Smooth muscle cell (in vitro differentiated cells): ENCODE measurements around the gene TIMM10. TPM values are rescaled to one million over a fixed set of nuclear protein-coding genes. Genes with fewer than 3 reads are reported as not detected.

Experiments used
- DNase-seq: peaks from one replicate; lab custom pipeline; 2025; ENCODE audit not compliant: unreplicated experiment; lab: John Stamatoyannopoulos, UW
- H2AFZ ChIP-seq: fragments of 200-600 bp; sonication (generic); 2 replicates; pipeline ENCODE4 v1.6.0; 2016; ENCODE audit warnings: antibody characterized with exemption, low read depth, mild to moderate bottlenecking
- H3F3A ChIP-seq: fragments of 200-600 bp; sonication (generic); 2 replicates; pipeline ENCODE4 v1.6.0; 2017; ENCODE audit warnings: antibody characterized with exemption, low read depth
- H3K27ac ChIP-seq: fragments of 200-600 bp; sonication (generic); 2 replicates; pipeline ENCODE4 v1.5.1; 2016; ENCODE audit warnings: low read depth, mild to moderate bottlenecking
- H3K27me3 ChIP-seq: fragments of 200-600 bp; sonication (generic); 2 replicates; pipeline ENCODE4 v1.6.1; 2016; ENCODE audit warnings: low read depth, mild to moderate bottlenecking
- H3K36me3 ChIP-seq: fragments of 200-600 bp; sonication (generic); 2 replicates; pipeline ENCODE4 v1.5.1; 2016; ENCODE audit warnings: low read depth
- H3K4me1 ChIP-seq: fragments of 200-600 bp; sonication (generic); 2 replicates; pipeline ENCODE4 v1.5.1; 2016; ENCODE audit warnings: low read depth
- H3K4me2 ChIP-seq: fragments of 200-600 bp; sonication (generic); 2 replicates; pipeline ENCODE4 v1.6.0; 2016; ENCODE audit warnings: mild to moderate bottlenecking
- H3K4me3 ChIP-seq: fragments of 200-600 bp; sonication (generic); 2 replicates; pipeline ENCODE4 v1.5.1; 2016; ENCODE audit warnings: mild to moderate bottlenecking
- H3K79me2 ChIP-seq: fragments of 200-600 bp; sonication (generic); 2 replicates; pipeline ENCODE4 v1.6.0; 2016; ENCODE audit warnings: low read depth, mild to moderate bottlenecking
- H3K9ac ChIP-seq: fragments of 200-600 bp; sonication (generic); 2 replicates; pipeline ENCODE4 v1.6.0; 2016; ENCODE audit warnings: low read depth
- H3K9me3 ChIP-seq: fragments of 200-600 bp; sonication (generic); replicated peaks from 2 replicates; pipeline ENCODE4 v1.5.1; 2016; ENCODE audit warnings: low read depth
- H4K20me1 ChIP-seq: fragments of 200-600 bp; sonication (generic); 2 replicates; pipeline ENCODE4 v1.6.0; 2016; ENCODE audit warnings: low read depth
- CTCF ChIP-seq: fragments of 200-600 bp; sonication (generic); IDR thresholded peaks from 2 replicates; pipeline ENCODE4 v1.5.1; 2017; ENCODE audit warnings: borderline replicate concordance, mild to moderate bottlenecking, antibody characterized with exemption; ENCODE audit not compliant: insufficient read depth, poor library complexity, severe bottlenecking
- WGBS: methylation state at CpG from one replicate; pipeline ENCODE4 v1.1.7; 2016; ENCODE audit warnings: low lambda C conversion rate; 5-methylcytosine and 5-hydroxymethylcytosine counted together
- polyA plus RNA-seq: library from polyadenylated mRNA; unstranded; fragments of >200 nt; fragmentation: Nextera tagmentation; extraction: Ambion mirVana; gene quantifications from 2 replicates; pipeline ENCODE4 v1.2.1, GENCODE V29; 2016
- total RNA-seq: library from RNA; depleted of rRNA; stranded (reverse); fragments of >200 nt; gene quantifications from 2 replicates; pipeline ENCODE4 v1.2.3, GENCODE V29; 2014

The TIMM10 gene
- total and polyA plus RNA-seq, 2 experiments from 2014 or later = 34.2 to 110 TPM

DNA sequence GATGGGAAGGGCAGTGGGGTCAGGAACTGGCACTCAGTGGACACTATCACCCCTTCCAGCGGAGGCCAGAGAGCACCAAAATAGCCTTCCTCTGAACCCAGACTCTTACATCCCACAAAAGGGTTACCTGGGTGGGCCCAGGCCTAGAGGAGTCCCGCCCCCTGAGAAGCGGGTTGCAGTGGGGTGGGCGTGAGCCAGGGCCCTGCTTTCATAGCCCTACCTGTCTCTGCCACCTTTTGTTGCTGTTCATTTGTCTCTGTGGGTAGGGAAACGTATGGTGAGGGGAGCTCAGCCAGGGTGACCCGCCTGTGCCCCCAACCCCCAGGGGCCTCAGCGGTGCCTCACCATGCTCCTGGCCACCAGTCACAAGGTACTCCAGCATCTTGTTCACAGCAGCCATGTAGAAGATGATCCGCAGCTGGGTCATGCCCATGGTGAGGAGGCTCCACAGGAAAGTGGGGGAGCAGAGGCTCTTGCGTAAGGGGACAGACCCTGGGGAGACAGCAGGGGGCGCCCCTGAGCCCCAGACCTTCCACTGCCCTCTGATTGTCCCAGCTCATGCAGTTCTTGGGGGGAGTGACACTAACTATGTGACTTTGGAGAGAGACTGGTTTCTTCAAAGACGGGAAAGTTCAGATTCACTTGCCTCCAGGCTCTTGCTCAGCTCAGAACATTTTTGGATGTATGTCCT lies 39.0 kb downstream of the TIMM10 start:
- H3F3A ChIP-seq = no peaks in the 10 kb centered on the region
- TF ChIP-seq CTCF = peak; percentile 46
- no peaks in the 10 kb centered on the region for H4K20me1 ChIP-seq
- no peak overlapping the region for H3K9ac ChIP-seq
- no peaks in the 10 kb centered on the region for H3K9me3 ChIP-seq
- H3K4me2 ChIP-seq = no peak overlapping the region
- no peaks in the 10 kb centered on the region for H3K36me3 ChIP-seq
- no peaks in the 10 kb centered on the region for H3K79me2 ChIP-seq
- no peak for DNase-seq
- H2AFZ ChIP-seq = no peak overlapping the region
- H3K4me1 ChIP-seq = no peaks in the 10 kb centered on the region
- H3K4me3 ChIP-seq = no peak overlapping the region
- no peak overlapping the region for H3K27ac ChIP-seq
- no peaks in the 10 kb centered on the region for H3K27me3 ChIP-seq
- 86% methylated on average over 11 of the region's 11 CpGs for WGBS

DNA sequence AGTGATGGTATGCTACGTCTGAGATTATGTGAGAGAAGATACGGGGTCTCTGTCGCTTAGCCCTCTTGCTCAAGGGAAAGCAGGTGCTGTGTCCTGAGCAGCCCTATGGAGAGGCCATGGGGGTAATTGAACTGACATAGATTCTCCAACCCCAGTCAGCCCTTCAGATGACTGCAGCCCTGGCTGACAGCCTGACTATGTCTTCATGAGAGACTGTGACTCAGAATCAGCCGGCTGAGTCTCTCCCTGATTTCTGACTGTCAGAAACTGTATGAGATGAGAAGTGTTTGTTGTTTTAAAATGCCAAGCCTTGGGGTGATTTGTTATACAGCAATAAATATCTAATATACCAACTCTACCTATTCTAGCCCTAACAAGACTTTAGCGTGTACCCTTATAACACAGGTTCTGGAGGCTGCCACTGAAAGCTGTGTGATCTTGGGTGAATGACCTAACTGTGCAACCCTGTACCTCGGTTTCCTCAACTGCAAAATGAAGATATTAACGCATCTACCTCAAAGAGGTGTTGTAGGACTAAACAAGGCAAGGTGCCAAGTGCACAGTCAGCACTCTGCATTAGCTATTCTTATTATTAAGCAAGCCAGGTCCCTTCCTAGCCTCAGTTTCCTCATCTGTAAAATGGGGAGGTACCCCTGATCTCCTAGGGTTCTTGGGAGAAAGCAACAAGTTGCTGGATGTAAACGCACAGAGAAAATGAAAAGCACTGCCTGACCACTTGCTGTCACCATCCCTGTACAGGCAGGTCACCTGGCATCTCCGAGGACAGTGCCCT lies 39.9 kb downstream of the TIMM10 start:
- Histone ChIP-seq H3K36me3 (no peaks in the 10 kb centered on the region), H3K9ac (no peak overlapping the region), H3K9me3 (no peaks in the 10 kb centered on the region), H2AFZ (no peak overlapping the region), H3K79me2 (no peaks in the 10 kb centered on the region), H4K20me1 (no peaks in the 10 kb centered on the region), H3K4me2 (no peak overlapping the region), H3F3A (no peaks in the 10 kb centered on the region), H3K4me1 (no peaks in the 10 kb centered on the region), H3K27ac (no peak overlapping the region), H3K4me3 (no peak overlapping the region), H3K27me3 (no peaks in the 10 kb centered on the region)
- 90% methylated on average over 9 of the region's 9 CpGs for WGBS
- DNase-seq = no peak
- no peak for TF ChIP-seq CTCF

GRCh38 chr11:57487920-57488659 lies 42.5 kb downstream of the TIMM10 start:
- Histone ChIP-seq H4K20me1 (no peaks in the 10 kb centered on the region), H3K4me2 (no peak overlapping the region), H3K9ac (no peak overlapping the region), H3K9me3 (no peaks in the 10 kb centered on the region), H3K79me2 (no peaks in the 10 kb centered on the region), H3K4me3 (no peak overlapping the region), H3K36me3 (no peaks in the 10 kb centered on the region), H3K4me1 (peaks cover 4% of the 10 kb centered on the region), H3F3A (no peaks in the 10 kb centered on the region), H3K27ac (no peak overlapping the region), H2AFZ (no peak overlapping the region), H3K27me3 (peaks cover 12% of the 10 kb centered on the region)
- DNase-seq = no peak
- 92% methylated on average over 6 of the region's 6 CpGs for WGBS
- TF ChIP-seq CTCF = no peak
